Cardiac muscle cell (in vitro differentiated cells and primary cell): ENCODE data around the gene TCERG1L. TPM values are rescaled to one million over a fixed set of nuclear protein-coding genes. Genes with fewer than 3 reads are reported as not detected.

Source experiments
- DNase-seq, 2 donors: peaks; one replicate each; pipeline versions ENCODE4 v3.0.0 to v3.0.0-alpha.2; 2010 to 2017; ENCODE audit warnings: low read depth in 1 of 2, low spot score in 1 of 2
- H3K27ac ChIP-seq: fragments of 200-600 bp; sonication (generic); 2 replicates; pipeline ENCODE4 v1.5.1; 2016
- H3K27me3 ChIP-seq: fragments of 200-600 bp; sonication (generic); 2 replicates; pipeline ENCODE4 v1.6.0; 2016; ENCODE audit warnings: control low read depth
- H3K36me3 ChIP-seq: fragments of 200-600 bp; sonication (generic); 2 replicates; pipeline ENCODE4 v1.5.1; 2016; ENCODE audit warnings: control low read depth
- H3K4me1 ChIP-seq: fragments of 200-600 bp; sonication (generic); 2 replicates; pipeline ENCODE4 v1.8.1; 2017; ENCODE audit warnings: low read depth, mild to moderate bottlenecking, mixed run types
- H3K4me3 ChIP-seq: fragments of 200-600 bp; sonication (generic); 2 replicates; pipeline ENCODE4 v1.5.1; 2016; ENCODE audit warnings: mild to moderate bottlenecking
- H3K9me3 ChIP-seq: fragments of 200-600 bp; sonication (generic); 2 replicates; pipeline ENCODE4 v1.5.1; 2017; ENCODE audit warnings: low read depth, mild to moderate bottlenecking, control low read depth
- polyA plus RNA-seq: library from polyadenylated mRNA; unstranded; fragments of >200 nt; fragmentation: Nextera tagmentation; extraction: Ambion mirVana; gene quantifications from 2 replicates; pipeline ENCODE4 v1.2.1, GENCODE V29; 2016
- total RNA-seq: library from RNA; depleted of rRNA; stranded (reverse); fragments of >200 nt; gene quantifications from 2 replicates; pipeline ENCODE4 v1.2.3, GENCODE V29; 2016
- TF ChIP-seq, protein P1 (sequence below): IDR thresholded peaks from 2 replicates; pipeline ENCODE4 v1.5.1; 2012; ENCODE audit warnings: low read depth, mild to moderate bottlenecking, low read length

TCERG1L gene
- total and polyA plus RNA-seq, 2 experiments from 2014 or later, result 0.12 to 1.9 TPM

DNA sequence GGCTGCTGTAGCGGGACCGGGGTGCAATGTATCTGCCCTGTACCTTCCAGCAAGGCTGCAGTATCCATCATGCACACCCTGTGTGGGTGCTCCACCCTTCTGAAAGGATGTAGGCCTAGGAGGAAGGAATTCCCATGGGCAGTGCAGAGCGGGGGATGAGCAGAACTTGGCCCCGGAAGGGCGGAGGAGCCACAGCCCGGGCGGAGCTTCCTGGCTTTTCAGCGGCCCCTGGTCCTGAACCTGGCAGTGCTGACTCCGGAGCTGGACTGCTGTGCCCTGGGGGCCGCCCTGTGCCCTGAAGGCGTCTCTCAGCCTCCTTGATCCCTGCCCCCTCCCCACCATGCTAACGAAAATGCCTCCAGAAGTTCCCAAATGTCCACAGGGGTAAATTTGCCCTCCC, 175.8 kb downstream of the TCERG1L start:
- H3K27ac ChIP-seq, result no peak overlapping the region
- TF ChIP-seq, protein P1, sequence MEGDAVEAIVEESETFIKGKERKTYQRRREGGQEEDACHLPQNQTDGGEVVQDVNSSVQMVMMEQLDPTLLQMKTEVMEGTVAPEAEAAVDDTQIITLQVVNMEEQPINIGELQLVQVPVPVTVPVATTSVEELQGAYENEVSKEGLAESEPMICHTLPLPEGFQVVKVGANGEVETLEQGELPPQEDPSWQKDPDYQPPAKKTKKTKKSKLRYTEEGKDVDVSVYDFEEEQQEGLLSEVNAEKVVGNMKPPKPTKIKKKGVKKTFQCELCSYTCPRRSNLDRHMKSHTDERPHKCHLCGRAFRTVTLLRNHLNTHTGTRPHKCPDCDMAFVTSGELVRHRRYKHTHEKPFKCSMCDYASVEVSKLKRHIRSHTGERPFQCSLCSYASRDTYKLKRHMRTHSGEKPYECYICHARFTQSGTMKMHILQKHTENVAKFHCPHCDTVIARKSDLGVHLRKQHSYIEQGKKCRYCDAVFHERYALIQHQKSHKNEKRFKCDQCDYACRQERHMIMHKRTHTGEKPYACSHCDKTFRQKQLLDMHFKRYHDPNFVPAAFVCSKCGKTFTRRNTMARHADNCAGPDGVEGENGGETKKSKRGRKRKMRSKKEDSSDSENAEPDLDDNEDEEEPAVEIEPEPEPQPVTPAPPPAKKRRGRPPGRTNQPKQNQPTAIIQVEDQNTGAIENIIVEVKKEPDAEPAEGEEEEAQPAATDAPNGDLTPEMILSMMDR, result no peak
- peaks cover 3% of the 10 kb centered on the region for H3K27me3 ChIP-seq
- no peak overlapping the region for H3K4me3 ChIP-seq
- H3K4me1 ChIP-seq, result no peaks in the 10 kb centered on the region
- DNase-seq, result no peak
- H3K36me3 ChIP-seq, result no peaks in the 10 kb centered on the region
- no peaks in the 10 kb centered on the region for H3K9me3 ChIP-seq

DNA sequence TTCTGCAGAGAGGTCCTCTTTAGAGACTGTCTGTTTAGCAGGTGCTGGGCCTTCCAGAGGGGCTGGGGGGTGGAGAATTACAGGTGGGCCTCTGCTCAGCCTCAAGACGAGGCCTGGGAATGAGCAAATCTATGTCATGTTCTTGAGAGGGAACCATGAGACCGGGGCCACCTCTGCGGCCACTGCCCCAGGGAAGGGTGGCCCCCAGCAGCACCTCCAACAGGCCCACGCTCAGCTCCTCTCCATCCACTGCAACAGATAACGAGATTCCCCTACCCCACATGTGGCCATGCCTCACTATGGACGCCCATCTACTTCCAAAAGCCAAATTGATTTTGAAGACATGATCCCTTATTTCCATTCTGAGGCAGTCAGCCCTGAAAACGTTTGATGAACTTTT, 176.9 kb downstream of the TCERG1L start:
- no peaks in the 10 kb centered on the region for H3K36me3 ChIP-seq
- TF ChIP-seq, protein P1, result no peak
- H3K4me1 ChIP-seq, result no peaks in the 10 kb centered on the region
- no peak for DNase-seq
- no peak overlapping the region for H3K4me3 ChIP-seq
- no peaks in the 10 kb centered on the region for H3K9me3 ChIP-seq
- H3K27me3 ChIP-seq, result no peaks in the 10 kb centered on the region
- H3K27ac ChIP-seq, result no peak overlapping the region

DNA sequence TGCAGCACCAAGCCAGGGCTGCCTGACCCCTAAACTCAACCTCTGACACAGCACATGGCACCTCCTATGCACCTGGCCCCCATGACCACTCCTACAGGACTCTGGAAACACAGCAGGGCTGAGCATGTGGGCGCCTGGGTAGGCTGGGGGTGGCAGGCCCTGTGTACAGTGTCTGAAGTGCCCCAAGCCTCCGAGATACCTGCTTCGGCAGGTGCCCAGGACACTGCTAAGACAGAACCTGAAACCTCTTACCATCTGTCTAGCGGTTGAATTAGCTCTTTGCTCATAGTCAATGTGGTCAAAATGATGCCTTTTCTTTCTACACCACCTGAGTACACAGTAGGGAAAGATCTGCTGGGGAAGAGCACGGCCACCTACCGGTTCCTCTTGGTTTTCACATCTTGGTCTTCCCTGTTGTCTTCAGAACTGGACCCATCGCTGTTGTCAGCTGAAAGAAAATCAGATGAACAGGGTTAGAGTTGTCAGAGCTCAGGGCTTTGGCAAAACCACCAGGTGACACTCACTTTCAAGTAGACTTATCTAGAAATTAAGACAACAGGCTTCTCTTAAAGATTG, 177.4 kb downstream of the TCERG1L start:
- TF ChIP-seq, protein P1, result no peak
- no peak for DNase-seq
- Histone ChIP-seq H3K4me3 (no peak overlapping the region), H3K27ac (no peak overlapping the region), H3K4me1 (no peaks in the 10 kb centered on the region), H3K9me3 (no peaks in the 10 kb centered on the region), H3K27me3 (no peaks in the 10 kb centered on the region), H3K36me3 (no peaks in the 10 kb centered on the region)

DNA sequence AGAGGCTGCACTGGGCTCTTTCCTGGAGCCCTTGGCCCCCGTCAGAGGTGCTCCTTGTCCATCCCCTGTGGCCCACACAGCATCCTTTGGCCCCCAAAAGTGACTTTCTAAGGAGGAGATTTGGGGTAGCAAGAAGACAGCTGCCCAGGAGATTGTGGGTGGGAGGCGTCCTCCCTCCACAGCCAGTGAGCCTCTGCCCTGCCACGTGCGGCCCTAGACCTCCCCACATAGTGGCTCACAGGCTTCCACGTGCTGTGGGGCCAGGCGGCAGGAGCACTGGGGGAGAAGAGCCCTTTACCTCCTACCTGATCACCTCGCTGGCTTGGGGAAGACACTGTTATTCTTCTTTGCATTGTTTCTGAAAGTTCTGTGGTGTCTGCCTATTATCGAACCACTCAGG, 178.8 kb downstream of the TCERG1L start:
- no peaks in the 10 kb centered on the region for H3K27me3 ChIP-seq
- H3K4me1 ChIP-seq, result no peaks in the 10 kb centered on the region
- no peak overlapping the region for H3K27ac ChIP-seq
- no peaks in the 10 kb centered on the region for H3K36me3 ChIP-seq
- no peak for DNase-seq
- H3K4me3 ChIP-seq, result no peak overlapping the region
- H3K9me3 ChIP-seq, result no peaks in the 10 kb centered on the region
- TF ChIP-seq, protein P1, result no peak

DNA sequence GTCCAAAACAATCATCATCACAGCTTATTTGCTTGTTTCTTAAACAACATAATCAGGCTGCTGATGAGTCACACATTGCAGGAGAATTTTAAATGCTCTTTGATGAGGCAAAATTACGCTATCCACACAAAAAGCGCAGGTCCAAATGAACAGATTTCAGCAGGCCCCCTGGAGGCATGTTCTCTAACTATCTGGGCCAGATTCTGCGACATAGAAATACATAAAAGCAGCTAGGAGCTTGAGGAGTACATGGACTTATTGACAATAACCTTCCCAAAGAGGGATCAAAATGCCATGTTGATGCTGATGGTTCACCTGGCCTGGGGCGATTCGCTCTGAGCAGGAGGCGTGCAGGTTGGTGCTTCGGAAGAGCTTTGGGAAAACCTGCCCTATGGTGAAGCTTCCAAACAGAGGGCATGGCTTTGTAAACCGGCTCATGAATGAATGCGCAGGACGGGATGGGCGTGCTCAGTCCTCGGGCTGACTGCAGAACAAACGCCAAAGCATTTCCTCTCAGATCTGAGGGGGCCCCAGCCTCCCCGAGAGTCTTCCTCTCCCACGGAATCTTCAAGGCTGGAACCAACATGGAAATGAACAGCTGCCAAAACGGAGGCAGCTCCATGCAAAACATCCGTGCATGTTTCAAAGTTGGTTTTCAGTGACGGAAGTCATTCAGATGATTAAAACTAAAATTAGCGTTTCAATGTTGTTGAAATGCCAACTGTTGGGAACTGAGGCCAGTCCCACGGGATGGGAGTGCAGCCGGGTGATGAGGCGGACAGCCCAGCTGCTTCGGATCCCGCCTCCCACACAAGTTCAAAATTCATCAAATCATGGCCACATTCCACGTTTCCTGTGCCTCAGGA, 179.6 kb downstream of the TCERG1L start:
- Histone ChIP-seq H3K4me1 (no peaks in the 10 kb centered on the region), H3K4me3 (no peak overlapping the region), H3K27ac (no peak overlapping the region), H3K9me3 (no peaks in the 10 kb centered on the region), H3K27me3 (no peaks in the 10 kb centered on the region), H3K36me3 (no peaks in the 10 kb centered on the region)
- no peak for DNase-seq
- TF ChIP-seq, protein P1, result no peak
